ENCODE results near the gene ATP6V1C2. TPM values are rescaled to one million over a fixed set of nuclear protein-coding genes. Genes with fewer than 3 reads are reported as not detected.
A peak's percentile ranks its signal among the peaks of the same experiment; 100 is the strongest.

The ATP6V1C2 gene
- polyA plus RNA-seq, 4 donors, result 1.5 to 9.8 (median 6.4) TPM

DNA sequence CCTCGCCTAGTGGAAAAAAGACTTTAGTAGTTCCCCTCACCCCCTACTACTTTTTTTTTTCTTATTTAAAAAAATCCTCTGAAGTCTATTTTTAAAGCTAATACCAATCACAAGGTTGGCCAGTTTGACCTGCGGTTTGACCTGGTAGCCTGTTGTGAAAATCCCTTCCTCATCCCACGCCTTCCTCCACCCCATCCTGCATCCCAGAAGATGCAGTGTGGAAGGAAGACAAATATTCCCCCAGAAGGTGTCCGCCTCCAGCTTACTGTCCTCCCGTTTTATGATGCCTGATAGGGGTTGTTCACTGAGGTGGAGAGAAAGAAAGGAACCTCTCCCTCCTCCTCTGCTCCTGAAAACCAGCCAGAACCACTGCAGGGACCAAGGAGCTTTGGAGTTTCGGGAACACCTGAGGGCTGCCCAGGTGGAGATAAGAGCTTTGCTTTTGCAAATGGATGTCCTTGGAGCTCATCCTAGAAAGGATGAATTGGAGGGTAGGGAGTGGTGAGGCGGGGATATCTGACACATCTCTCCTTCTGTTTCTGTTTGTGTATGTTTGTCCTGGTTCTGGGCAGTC is 909 bp downstream of the ATP6V1C2 start:
- no peak for DNase-seq (ENCODE audit: low read depth in 4 of 4, low spot score in 3 of 4)

DNA sequence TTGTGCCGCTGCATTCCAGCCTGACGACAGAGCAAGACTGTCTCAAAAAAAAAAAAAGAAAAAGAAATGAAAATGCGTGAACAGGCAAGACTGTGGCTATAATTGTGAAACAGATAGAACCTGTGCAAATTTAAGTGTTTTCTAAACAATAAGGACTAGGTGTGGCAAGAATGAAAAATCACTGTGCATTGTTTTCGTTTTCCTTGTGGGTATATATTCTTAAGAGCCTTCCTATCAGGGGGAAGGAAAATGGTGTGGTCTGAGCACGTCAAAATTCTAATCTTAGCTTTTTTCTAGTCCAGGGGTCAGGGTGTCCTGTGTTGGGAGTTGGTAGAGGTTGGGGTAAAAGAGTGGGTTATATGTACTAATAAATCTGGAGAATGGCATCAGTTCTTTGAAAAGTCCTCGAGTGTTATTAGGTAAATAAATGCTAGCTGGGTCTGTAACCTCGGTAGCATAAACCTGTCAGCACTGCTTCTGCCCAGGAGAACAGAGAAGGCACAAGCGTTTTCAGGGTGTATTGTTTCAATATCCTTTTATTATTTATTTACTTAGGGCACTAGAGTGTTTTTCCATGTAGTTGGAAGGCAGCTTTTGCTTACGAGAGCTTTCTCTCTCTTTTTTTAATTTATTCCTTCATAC is 11.6 kb downstream of the ATP6V1C2 start:
- peak in 1 of 4 donors; percentile 16 for DNase-seq (ENCODE audit: low read depth in 4 of 4, low spot score in 3 of 4)

DNA sequence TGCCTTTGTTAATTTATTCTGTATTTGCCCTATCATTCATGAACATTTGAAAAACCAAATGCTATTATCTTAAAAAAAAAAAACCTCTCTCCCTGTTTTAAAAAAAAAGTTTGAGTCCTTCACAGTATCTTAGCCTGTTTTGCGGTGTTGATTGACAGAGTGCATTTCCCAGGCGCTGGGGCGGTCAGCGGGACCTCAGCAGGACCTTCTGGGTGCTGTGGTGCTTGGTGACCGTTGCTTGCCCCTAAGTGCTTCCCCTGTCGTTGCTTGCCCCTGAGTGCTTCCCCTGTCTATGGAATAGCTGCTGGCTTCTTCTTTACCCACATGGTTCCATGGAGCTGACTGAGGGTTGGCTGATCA is 12.1 kb downstream of the ATP6V1C2 start:
- DNase-seq (ENCODE audit: low read depth in 4 of 4, low spot score in 3 of 4), result no peak

DNA sequence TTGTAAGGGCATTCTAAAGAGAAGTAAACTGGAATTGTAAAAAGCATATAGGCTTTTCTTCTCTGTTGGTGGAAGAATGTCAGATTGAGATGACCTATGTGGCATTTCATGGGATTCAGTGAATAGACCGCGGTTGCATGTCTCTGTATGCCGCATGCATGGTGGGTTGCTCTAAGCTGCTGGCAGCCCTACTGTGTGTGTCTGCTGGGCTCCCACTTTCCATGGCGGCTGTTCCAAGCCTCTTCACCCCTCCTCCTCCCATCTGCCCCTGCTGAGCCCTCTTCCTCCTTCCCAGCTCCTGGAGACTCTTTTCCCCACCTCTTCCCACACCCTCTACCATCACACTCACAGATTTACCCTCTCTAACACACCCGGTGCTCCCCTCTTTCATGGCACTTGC is 12.6 kb downstream of the ATP6V1C2 start:
- no peak for DNase-seq (ENCODE audit: low read depth in 4 of 4, low spot score in 3 of 4)

DNA sequence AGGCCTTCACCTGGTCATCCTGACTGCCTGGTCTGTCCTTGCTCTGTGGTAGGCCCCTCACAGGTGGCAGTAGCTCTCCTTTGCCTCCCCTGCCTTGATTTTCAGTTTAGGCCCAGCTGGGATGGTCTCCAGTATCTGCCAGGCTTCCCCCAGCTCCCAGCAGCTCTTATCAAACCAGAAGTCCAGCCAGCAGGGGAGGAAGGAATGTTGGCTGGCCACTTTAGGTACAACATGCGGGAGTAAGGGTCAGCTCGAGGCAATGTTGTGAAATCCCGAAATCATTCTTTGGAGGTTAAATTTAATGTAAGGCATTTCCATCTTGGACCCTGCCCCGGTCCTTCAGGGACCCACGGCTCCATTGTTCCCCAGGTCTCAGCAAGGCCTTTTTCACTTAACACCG is 16.8 kb downstream of the ATP6V1C2 start:
- DNase-seq (ENCODE audit: low read depth in 4 of 4, low spot score in 3 of 4), result no peak

DNA sequence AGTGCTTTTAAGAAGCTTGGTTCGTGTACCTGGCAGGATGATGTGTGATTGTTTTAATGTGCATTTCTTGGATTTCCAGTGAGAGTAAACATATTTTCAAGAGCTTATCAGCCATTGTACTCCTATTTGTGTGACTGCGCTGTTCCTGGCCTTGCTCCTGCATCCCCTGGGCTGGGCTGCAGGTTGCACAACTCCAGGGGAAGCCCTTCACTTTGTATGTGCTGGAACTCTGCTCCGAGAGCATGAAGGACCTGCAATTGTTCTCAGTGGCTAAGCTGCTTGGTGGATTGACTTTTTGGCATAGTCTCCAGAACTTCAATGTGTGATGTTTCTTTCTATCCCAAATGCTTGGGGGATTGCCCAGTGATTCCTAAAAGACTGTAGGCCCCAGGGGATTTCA is 18.8 kb downstream of the ATP6V1C2 start:
- DNase-seq (ENCODE audit: low read depth in 4 of 4, low spot score in 3 of 4), result no peak

DNA sequence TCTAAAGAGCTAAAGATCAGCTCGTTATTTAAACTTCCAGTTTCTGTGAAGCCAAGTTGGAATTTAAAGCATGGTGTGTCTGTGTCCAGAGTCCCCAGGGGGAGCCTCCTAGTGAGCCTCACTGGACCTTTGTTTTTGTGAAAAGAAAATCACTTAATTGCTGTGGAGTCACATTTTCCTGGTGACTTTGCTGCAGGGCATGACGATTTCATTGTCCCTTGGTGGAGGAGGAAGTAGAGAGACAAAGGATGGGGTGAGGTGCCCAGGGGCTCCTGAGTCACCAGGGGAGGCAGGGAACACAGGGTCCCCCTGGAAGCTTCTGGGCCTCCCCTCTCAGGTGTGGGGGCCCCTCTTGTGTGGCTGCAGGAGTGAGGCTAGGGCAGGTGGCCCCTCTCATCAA is 19.7 kb downstream of the ATP6V1C2 start:
- DNase-seq (ENCODE audit: low read depth in 4 of 4, low spot score in 3 of 4), result no peak

DNA sequence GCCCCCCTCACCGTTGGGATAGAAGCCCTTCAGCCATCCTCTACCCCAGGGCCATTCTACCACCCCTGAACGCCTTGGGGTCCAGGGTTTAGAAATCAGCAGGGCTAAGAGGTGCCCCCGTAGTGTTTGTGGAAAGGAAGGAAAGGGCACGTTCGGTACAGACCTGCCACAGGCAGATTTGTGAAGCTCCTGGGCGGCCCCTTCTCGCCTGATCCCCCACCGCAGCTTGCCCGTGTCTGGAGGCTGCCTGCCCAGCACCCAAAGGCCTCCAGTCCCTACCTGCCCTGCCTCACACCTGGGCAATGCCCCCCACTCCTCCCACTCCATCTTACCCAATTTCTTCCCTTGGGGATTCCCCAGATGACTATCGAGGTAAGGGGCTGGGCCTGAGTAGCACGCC is 21.2 kb downstream of the ATP6V1C2 start:
- no peak for DNase-seq (ENCODE audit: low read depth in 4 of 4, low spot score in 3 of 4)

DNA sequence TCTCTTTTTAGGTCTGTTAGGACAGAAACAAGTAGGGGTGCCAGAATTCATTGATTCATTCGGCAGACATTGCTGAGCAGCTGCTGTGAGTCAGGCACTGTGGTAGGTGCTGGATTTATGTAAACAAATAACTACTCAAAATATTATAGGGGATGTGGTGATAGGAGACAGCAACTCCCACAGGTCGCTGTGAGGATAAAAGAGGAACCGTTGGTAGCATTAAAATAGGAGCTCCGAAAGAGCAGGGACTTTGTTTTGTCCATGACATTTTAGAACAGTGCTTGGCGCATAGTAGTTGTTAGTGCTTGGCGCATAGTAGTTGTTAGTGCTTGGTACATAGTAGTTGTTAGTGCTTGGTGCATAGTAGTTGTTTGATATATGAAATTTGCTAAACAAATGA is 29.2 kb downstream of the ATP6V1C2 start:
- DNase-seq (ENCODE audit: low read depth in 4 of 4, low spot score in 3 of 4), result no peak

DNA sequence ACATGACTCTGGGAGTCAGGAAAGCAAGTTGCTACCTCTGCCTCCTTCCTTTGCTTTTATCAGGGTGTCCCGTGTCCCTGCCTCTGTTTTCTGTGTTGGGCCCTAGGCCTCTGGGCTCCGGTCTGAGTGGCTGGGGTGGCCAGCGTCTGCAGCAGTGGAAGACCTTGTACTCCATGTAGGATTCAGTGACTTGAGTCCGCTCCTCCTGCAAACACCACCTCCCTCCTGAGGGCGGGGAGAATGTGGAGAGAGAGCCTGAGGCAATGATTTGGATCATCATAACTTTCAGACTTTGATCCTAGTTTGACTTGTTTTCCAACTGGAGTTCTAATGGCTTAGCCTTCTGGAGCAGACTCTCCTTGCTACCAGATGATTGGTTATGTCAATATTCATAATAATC is 30.8 kb downstream of the ATP6V1C2 start:
- DNase-seq (ENCODE audit: low read depth in 4 of 4, low spot score in 3 of 4), result no peak

DNA sequence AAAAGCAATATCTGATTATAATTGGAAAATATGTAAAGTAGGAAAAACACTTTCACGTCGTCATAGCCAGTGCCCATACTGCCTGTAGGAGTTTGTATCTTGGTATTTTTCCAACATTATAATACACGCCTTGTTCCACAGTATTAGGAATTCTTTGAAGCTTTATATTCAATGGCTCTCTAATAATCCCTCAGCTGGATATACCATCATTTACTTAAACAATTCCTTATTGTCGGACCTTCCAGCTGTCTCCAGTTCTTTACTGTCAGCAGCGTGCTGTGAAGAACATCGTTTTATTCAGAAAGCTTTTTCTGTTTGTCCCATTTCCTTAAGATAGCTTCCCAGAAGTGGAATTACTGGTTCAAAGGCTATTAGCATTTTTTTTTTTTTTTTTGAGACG is 31.7 kb downstream of the ATP6V1C2 start:
- DNase-seq (ENCODE audit: low read depth in 4 of 4, low spot score in 3 of 4), result no peak

DNA sequence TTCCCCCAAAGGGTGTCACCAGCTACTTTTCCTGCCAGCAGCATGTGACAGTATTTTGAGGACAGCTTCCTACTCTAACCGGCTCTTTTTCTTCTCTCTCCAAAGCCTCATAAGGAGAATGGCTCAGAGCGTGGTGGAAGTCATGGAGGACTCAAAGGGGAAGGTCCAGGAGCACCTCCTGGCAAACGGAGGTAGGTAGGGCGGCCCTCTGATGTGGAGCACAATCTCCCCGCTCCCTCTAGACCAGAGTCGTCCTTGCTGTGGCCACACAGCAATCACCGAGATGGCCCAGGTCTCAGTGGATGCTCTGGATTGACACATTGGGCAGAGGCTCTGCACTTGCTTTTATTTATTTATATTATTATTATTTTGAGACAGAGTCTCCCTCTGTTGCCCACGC is 32.4 kb downstream of the ATP6V1C2 start:
- no peak for DNase-seq (ENCODE audit: low read depth in 4 of 4, low spot score in 3 of 4)

DNA sequence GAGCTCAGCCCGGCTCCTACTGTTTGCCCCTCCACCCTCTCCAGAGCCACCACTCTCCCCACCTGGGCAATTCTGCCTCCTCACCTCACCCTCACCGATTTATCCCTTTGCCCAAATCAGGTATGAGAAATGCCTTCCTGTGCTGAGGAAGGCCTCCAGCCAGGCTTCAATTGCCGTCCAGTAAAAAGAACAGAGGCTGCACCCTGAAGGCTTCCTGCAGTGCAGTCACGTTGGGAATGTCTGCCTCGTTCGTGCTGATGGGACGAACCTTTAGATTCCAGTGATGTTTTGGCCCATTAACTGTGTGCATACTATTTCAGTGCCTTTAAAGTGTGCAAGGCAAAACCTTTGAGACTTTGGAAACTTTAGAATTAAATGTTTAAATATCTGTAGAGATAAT is 34.2 kb downstream of the ATP6V1C2 start:
- DNase-seq (ENCODE audit: low read depth in 4 of 4, low spot score in 3 of 4), result no peak

DNA sequence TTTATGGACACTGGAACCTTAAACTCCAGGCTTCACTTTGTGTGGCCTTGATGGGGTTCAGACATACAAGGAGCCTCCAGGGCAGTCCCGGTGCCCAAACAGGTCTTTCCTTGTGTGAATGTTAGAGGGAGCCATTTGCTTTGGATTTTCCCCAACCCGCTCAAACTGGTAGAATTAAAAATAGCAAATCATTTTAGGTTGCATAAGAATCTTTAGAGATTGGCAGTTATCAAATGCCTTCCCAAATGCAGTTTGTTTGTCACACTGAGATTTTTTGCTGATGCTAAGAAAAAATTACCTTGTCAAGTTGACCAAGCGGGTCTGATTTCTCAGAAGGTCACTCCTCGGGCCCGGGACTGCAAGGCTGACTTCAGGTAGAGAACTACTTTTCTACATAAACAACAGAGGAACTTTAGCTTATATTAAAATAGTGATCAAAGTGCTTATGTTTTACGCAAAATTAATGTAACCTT is 36.4 kb downstream of the ATP6V1C2 start:
- no peak for DNase-seq (ENCODE audit: low read depth in 4 of 4, low spot score in 3 of 4)

DNA sequence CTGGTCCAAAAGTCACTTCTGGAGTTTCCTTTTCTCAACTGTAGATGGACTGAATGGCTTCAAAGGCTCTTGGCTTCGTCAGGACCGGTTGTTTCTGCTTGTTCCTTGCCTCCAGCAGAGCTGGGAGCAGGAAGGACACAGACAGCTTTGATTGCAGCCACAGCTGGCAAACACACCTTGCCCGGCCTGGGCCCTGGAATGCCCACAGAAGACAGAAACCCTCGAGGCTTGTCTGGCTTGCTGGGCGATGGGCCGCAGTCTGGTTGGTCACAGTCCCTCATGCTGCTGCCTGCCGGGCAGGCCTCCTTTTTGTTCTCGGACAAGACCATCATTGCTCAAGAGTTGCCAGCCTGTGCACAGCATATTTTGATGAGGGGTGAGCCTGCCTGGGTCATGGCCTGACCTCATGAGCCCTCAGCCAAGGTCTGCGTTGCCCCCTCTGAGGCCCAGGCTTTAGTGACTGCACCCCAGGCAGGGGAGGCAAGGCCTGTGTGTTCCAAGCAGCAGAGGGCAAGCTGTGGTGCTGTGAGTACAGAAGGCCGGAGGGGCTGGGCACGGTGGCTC is 37.8 kb downstream of the ATP6V1C2 start:
- no peak for DNase-seq (ENCODE audit: low read depth in 4 of 4, low spot score in 3 of 4)

DNA sequence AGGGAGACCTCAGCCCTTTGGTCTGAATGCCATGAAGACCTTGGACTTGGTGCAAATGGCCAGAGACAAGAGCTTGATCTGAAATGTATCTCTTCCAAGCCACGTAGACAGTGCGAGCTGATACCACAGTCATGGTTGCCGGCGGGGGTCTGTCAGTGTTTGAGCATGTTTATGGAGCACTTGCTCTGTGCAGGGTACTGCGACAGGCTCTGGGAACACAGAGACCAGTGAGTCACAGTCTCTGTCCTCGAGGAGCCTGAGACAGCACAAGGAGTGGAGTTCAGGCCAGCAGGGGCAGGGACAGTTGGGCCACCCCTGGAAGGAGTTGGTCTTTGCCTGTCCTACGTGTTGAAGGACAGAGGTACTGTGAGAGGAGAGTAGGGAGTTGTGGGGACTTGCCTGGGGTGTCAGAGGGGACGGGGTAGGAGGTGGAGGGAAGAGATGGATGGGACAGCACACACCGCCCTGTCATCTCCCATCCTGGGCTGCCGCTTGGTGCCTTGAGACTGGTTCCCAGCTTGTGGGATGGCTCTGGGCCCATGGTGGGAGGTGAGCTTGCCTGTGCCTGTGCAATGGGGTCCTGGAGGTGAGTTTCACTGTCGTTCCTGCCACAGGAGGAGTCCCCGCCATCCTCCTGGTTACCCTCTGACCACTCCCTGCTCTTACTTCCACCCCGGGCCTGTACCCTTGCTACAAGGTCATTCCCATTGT is 39.5 kb downstream of the ATP6V1C2 start:
- DNase-seq (ENCODE audit: low read depth in 4 of 4, low spot score in 3 of 4), result no peak

DNA sequence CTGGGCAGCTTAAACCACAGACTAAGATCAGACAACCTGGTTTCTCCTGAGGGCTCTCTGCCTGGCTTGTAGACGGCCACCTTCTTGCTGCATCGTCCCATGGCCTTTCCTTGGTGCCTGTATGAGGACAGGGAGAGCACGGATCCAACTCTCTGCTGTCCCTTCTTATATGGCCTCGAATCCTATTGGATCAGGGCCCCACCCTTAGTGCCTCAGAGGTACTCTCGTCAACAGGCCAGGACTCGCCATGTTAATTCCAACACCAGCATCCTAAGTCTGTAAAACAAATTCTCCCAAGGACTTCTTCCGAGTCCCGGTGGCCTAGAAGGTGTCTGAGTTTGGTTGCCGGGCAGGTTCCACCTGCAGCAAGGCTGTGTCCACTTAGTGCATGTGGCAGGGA is 40.2 kb downstream of the ATP6V1C2 start:
- no peak for DNase-seq (ENCODE audit: low read depth in 4 of 4, low spot score in 3 of 4)

DNA sequence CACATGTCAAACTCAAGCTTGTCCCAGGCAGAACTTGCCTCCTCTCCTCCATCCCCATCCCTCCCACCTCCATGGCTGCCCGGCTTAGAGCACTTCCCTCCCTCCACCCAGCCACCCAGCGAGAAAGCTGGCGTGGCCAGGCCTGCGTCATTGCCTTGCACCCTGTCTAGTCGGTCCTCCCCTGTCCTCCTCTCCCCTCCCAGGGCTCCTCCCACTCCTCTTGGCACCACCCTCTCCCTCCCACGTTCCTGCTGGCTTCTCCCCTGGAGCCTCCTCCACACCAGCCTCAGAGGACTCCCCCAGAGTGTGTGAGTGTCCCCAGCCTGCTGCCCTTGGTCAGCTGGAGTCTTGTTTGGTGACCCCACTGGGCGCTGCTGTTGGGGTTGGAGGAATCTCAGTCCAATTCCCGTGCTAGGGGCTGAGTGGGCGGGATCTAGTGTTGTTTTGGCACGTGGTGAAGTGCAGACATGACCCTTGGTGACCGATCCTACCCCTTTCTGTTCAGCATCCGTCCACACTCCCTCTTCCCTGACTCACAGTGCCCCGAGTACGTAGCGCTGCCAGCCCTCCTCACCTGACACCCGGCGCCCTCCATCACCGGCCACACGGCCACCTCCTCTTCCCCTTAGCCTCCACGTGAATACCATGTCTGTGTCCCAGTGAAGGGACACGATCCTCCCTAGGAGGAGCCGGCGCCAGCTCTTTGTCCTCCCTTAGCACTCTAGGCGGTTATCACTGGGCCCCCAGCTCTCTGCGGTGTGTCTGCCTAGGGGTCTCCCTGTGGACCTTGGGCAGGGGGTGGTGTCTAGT is 41.4 kb downstream of the ATP6V1C2 start:
- peak in 1 of 4 donors; percentile 25 for DNase-seq (ENCODE audit: low read depth in 4 of 4, low spot score in 3 of 4)

DNA sequence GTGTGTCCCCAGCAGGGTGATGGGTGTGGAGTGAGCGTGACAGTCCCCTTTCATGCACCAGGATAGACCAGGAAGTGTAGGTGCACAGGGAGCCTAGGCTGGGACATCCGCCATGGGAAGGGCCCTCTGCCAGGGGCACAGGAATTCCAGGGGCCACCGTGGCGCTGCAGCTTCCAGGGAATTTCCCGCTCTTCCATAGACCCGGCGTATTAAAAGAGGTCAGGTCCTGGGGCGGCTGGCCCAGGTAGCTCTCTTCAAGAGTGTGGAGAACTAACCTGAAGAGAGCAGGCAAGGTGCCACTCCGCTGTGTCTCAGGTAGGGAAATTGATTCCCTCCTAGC is 42.0 kb downstream of the ATP6V1C2 start:
- no peak for DNase-seq (ENCODE audit: low read depth in 4 of 4, low spot score in 3 of 4)

DNA sequence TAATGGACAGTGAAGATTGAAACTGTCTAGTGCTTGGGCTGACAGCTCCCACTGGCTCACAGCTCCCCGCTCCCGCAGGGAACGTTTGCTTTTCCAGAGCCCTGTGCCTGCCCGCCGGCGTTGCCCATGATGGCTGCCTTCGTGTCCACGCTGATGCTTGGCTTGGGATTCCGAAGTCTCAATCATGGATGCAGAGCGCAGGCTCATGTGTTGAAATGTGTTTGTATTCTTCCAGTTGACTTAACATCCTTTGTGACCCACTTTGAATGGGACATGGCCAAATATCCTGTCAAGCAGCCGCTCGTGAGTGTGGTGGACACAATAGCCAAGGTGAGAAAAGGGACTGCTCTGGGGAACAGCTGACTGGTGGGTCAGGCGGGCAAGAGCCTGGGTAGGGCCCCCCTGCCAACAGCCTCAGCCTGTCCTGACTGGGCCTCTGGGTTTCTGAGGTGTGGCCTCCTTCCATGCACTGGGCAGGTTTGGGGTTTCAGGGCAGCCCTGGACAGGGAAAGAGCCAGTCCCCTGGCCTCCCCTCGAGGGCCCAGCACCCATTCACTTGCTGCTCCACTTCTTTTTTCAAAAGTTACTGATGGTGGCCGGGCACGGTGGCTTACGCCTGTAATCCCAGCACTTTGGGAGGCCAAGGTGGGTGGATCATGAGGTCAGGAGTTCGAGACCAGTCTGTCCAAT is 42.8 kb downstream of the ATP6V1C2 start:
- DNase-seq (ENCODE audit: low read depth in 4 of 4, low spot score in 3 of 4), result no peak

DNA sequence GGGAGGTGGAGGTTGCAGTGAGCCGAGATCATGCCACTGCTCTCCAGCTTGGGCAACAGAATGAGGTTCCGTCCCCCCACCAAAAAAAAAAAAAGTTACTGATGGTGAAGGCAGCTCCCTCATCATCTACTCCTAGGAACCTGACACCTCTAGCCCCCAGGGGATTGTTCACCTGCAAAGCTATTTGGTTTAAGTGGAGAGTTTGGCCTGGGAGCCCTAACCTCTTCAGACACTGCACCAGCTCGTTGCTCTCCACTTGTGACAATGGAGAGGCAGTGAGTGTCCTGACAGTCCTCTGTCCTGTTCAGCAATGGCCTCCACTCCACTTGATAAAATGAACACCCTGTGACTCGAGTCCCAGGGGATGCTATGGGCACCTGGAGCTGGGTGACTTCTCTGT is 43.5 kb downstream of the ATP6V1C2 start:
- DNase-seq (ENCODE audit: low read depth in 4 of 4, low spot score in 3 of 4), result no peak

Measured in left renal pelvis (tissue), 4 donors.